ENCODE data around the gene PPP1R1C.
"Not testable (repeated sequence)": the region's sequence is repeated elsewhere in the genome, so short reads cannot be mapped to it uniquely, and the experiment has no call there.

The PPP1R1C gene

GRCh38 chr2:182014284-182014683, 28.6 kb downstream of the PPP1R1C start:
- DNase-seq: no peak

GRCh38 chr2:182015334-182016109, 29.9 kb downstream of the PPP1R1C start:
- DNase-seq: no peak

GRCh38 chr2:182018218-182018617, 32.6 kb downstream of the PPP1R1C start:
- no peak for DNase-seq

GRCh38 chr2:182019731-182020130, 34.1 kb downstream of the PPP1R1C start:
- no peak for DNase-seq

- DNase-seq: no peak
Observed at GRCh38 chr2:182020286-182021070, 34.8 kb downstream of the PPP1R1C start.

- no peak for DNase-seq
Observed at GRCh38 chr2:182023235-182023634, 37.6 kb downstream of the PPP1R1C start.

- not testable (repeated sequence) for DNase-seq
Observed at GRCh38 chr2:182030875-182031274, 45.2 kb downstream of the PPP1R1C start.

- no peak for DNase-seq
Observed at GRCh38 chr2:182031956-182032355, 46.3 kb downstream of the PPP1R1C start.

GRCh38 chr2:182033449-182033848, 47.8 kb downstream of the PPP1R1C start:
- no peak for DNase-seq

- no peak for DNase-seq
Observed at GRCh38 chr2:182038576-182038975, 52.9 kb downstream of the PPP1R1C start.

- no peak for DNase-seq
Observed at GRCh38 chr2:182043021-182043420, 57.4 kb downstream of the PPP1R1C start.

GRCh38 chr2:182043861-182044260, 58.2 kb downstream of the PPP1R1C start:
- no peak for DNase-seq

GRCh38 chr2:182047544-182047943, 61.9 kb downstream of the PPP1R1C start:
- DNase-seq: no peak

- DNase-seq: no peak
Observed at GRCh38 chr2:182048088-182048487, 62.4 kb downstream of the PPP1R1C start.

- DNase-seq: no peak
Observed at GRCh38 chr2:182048621-182049020, 63.0 kb downstream of the PPP1R1C start.

GRCh38 chr2:182049372-182050148, 63.9 kb downstream of the PPP1R1C start:
- DNase-seq: no peak

- DNase-seq: no peak
Observed at GRCh38 chr2:182050333-182051135, 64.9 kb downstream of the PPP1R1C start.

- DNase-seq: no peak
Observed at GRCh38 chr2:182055993-182056392, 70.3 kb downstream of the PPP1R1C start.

GRCh38 chr2:182057002-182057401, 71.3 kb downstream of the PPP1R1C start:
- no peak for DNase-seq

GRCh38 chr2:182058056-182058455, 72.4 kb downstream of the PPP1R1C start:
- DNase-seq: no peak

- no peak for DNase-seq
Observed at GRCh38 chr2:182061739-182062138, 76.1 kb downstream of the PPP1R1C start.
